GM15510 (cell line): ENCODE data around the gene PRSS50.

Source experiments
- POLR2A ChIP-seq: IDR thresholded peaks from 3 replicates; pipeline ENCODE4 v1.6.1; 2011; ENCODE audit warnings: borderline replicate concordance; ENCODE audit not compliant: insufficient read length; ENCODE audit errors: extremely low read depth

The PRSS50 gene

DNA sequence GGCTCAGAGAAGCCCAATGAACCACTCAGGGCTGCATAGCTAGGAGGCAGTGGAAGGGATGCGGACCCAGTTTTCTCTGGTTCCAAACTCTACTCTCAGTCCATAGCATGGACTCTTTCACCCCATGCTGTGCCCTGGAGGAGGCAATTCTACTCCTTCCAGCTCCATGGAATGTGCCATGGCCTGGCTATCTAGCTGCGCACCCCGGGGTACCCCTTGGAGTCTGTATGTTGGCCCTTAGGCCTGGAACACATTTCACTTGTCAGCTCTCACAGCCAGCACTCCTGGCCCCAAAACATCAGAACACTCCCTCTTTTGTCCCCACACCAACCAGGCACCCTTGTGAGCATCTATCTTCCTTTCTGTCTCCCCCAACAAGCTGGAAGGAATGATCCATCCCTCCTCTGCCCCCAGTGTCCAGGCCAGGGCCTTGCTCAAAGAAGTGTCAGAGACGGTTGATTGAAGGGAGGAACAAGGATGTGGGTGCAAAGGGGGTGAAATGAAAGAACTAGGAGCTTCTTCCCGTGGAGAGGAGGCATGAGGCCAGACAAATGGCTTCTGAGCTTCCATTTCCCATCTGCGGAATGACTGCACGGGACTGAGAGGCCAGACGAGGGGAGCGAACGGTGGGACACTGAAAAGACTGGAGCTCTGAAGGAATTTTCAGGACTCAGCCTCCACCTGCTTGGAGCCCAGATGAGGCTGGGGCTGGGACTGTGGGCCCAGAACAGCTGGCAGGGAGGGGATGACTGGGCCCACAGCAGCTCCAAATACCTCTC, 2.8 kb downstream of the PRSS50 start:
- no peak for TF ChIP-seq POLR2A

DNA sequence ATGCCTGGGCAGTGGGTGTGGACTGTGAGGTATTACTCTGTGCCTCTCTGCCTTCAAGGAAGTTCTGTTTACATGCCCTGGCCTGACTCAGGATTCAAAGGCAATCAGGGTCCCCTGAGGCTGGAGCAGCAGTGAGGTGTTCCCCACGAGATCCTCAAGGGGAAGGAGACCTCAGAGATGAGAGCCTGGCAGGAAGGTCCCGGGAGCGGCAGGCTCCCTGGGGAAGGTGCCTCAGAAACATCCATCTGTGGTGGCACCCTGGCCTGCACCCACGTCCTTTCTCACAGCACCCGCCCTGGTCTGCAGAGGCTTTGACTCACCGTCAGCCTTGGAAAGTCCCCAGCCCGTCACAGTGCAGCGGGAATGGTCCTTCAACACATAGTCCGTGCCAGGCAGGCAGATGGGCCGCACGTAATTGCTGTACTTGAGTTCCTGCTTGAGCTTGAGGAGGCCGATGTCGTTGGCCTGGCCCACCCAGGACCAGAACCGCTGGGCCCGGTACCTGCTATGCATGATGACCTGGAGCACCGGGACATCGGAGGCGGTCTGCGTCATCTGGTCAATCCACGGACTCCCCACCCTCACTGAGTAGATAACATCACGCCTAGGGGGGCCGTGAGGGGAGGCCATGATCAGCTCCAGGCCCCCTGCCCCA, 3.6 kb downstream of the PRSS50 start:
- no peak for TF ChIP-seq POLR2A

DNA sequence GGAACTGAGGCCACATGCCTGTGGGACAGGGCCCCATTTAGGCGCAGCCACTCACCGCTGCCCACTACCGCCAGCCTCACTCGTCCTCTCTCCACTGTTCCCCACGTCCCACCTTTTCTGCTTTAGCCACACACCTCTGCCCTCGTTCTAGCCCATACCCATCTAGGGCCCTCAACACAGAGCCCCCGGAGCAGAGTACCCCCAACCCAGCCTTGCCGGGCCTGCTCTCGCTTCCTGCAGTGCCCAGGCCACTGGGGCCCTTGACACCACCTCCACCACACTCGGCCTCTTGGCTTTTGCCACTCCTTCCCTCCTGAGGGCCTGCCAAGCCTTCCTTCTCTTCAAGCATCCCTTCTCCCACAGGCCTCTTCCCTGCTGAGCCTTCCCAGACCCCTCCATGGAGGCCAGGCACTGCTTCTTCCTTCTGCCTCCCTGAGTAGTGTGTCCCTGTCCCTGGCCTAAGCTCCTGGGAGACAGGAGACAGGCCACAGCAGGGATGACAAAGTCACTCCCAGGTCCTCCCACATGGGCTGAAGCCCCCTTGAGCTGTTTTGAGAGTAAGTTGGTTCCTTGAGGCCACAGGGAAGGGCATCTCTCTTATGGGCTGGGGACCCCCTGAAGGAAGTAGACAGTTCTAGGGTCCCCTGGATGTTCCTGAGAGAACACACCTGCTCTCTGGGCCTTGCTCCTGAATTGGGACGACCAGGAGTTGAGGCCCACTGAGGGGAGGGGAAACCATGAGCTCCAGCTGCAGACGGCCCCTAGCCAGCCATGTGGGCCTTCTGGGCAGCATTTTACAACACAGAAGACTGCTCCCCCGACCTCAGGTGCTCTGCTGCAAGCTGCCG, 4.4 kb downstream of the PRSS50 start:
- TF ChIP-seq POLR2A, result no peak

DNA sequence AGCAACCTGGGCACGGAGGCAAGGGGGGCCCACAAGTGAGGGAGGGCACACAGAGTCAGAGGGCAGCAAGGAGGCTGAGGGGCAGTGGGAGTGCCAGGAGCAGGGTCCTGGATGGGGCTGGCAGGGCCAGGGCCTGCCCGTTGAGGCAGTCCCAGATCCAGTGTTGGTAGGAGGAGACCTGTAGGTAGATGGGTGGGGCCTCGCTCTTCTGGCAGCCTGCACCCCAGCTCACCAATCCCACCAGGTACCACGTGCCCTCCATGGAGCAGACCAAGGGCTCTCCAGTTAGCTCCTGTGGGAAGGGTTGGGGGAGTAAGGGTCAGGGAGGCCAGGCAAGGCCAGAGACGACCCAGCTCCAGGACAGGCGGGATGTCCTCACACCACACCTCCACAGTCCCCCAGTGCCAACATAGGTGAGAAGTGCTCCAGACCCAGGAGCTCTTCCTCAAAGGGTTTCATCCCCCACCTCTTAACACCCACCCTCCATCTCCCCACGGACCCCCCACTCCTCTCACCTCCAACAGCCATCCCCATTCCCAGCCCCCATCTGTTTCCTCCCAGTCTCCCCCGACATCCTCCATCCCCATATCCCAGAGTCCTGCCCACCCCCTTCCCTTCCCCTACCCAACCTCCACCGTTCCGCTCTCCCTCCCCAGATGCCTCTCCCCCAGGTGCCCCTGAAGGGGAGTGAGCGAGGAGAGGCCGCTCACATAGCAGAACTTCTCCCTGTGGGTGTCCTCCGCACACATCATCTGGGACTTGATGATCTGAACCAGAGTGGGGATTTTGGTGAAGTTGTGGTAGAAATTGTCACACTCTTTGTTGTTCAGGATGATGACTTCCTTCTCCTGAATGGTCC, 5.2 kb downstream of the PRSS50 start:
- TF ChIP-seq POLR2A, result no peak

DNA sequence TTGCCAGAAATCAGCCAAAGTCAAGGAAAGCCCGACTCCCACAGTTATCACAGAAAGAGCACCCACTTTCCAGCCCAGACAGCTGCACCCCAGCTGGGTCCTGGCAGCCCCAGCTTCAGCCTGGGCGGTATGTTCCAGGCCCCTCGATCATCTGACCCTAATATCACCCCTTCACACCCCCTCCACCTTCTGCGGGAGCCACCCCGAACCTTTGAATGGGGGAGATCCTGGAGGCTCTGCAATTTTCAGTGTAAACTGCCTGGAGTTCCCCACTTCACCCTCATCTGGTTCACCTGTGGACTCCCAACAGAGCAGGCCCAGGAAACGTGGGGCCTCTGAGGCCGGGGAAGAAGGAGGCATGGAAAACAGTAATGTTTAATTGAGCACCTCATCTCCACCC, 5.9 kb downstream of the PRSS50 start:
- TF ChIP-seq POLR2A, result no peak

DNA sequence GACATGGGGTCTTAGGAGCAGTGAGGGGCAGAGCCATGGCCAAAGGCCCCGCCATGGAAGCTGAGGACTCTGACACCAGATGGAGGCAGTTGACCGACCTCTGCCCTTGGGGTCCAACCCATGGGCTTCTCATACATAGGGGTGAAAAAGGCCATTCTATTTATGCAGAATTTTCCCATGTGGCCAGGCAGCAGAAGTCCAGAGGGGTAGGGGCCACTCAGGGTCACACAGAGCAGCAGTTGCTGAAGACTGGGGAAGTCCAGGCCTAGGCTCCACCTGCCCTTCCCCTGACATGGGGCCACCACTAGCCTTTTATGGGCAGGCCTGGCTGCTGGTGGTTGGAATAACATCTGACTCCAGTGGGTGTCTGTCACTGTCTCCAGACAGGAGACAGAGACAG, 6.4 kb downstream of the PRSS50 start:
- TF ChIP-seq POLR2A, result no peak

DNA sequence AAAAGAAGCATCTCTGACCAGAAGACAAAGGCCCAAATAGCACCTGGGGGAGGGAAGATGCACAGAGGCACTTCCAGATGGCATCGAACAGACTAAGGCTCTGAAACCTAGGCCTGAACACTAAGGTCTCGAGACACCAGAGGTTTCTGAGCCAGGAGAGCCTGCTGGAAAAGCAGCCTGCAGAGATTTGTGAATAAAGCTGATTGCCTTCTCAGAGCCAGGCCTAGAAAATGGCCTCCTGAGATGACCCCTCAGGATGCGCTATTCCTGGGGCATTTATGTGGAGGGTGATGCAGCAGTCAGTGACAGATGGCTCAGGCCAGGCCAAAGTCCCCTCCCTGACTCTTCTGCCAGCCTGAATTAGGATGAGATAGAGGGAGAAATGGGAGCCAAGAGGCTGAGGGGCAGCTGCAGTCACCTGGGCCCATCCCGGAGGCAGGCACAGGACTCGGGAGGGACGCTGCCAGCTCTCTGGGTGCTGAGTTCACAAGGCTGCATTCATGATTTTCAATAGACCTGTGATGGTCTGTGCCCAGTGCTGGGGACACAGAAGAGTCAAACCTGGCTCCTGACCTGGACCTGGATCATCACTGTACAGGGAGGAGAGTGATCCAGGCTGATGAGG, 6.9 kb downstream of the PRSS50 start:
- no peak for TF ChIP-seq POLR2A

DNA sequence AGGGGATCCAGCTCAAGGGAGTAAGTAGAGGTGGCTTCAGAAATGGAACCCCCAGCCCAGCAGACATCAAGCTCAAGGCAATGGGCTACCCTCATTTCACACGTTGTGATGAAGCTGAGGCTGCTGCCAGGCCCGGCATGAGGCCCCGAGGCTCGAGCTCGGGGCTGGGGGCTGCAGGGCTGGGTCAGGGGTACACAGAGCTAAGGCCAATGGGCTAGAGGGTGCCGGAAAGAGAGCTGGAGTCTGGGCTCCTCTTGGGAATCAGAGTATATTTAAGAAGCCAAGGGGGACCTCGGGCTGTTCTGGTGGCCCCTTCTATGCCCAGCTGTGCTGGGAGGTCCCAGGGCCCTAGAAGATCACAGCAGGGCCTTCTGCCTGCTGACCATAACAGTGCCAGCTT, 7.4 kb downstream of the PRSS50 start:
- TF ChIP-seq POLR2A, result no peak

DNA sequence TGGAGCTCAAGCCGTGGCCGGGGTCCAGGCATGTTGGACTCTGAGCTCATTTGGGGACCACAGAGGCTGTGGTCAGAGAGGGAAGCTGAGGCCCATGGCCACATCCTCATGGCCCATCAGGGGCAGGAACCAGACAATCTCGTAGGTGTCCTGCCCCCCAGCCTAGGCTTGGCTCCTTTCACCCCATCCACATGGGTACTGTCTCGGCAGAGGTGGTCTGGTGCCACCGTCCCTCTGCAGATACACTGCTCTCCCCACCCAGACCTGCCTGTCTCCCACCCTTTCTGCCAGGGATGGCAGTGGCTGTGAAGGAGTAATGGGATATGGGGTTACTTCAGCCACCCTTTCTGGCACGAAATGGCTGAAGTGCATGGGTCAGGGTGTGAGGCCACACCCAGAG, 7.9 kb downstream of the PRSS50 start:
- TF ChIP-seq POLR2A, result no peak

DNA sequence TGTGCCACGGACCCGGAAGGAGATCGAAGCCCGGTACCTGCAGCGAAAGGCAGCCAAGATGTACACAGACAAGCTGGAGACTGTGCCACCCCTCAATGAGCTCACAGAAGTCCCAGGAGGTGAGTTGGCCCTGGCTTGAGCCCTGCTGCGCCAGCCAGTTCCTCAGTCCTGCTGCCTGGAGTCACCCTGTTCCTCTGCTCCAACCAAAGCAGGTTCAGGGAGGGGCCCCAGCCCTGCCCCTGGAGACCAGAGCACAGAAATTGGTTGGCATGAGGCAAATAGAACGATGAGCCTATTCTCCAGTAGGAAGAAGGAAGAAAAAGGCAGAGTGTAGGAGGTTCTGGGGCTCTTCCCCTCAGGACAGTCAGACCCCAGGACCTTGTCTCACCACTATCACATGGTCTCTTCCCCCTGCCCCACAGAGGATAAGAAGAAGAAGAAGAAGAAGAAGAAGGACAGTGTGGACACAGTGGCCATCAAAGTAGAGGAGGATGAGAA, 8.5 kb downstream of the PRSS50 start:
- TF ChIP-seq POLR2A, result no peak

DNA sequence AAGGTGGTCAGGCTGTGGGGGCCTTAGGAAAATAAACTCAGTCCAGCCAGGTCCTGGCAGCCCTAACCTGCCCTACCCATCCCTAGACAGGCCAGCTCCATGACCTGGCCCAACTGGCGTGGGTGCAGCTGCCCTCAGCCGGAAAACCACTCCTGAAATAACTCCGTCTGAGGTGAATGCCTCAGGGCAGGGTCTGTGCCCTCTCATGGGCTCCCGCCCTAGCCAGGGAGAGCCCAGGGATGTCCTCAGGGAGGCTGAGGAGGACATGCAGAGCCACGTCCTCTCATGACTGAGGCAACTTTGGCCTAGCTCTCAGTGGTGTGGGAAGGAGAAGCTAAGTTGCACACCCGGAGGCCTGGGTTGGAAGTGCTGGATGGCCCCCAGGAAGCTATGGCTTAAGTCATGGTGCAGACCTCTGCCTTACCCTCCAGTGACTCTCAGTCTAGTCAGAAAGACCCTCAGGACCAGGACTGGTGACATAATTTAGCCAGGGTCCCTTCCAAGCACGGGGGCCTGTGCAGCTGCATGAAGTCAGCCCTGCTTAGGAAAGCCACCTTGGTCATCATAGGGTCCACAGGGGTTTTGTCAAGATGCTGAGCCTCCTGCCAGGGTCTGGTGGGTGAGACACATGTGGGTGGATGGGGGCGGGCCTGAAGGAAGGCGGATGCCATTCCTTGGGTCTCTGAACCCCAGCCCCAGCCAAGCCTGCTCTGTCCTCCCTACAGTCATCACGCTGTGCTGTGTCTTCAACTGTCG, 9.1 kb downstream of the PRSS50 start:
- TF ChIP-seq POLR2A, result no peak

DNA sequence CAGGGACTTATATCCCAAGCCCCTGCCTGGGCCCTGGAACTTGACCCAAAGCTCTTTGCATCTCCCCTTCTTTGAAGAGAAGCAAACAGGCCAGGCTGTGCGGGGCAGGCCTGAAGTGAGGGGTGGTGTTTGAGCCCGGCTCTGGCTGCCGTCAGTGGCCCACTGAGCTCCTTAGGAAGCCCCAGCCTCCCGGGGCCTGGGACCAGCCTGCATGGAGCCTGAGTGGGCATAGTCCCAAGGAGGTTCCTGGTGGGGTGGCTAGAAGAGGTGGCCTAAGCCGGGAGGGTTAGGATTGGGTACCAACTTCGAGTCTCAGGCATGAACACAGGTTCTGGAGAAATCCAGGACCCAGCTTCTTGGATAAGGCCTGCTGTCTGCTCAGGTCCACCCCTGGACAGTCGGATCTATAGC, 10.1 kb downstream of the PRSS50 start:
- no peak for TF ChIP-seq POLR2A
